ENCODE measurements around the gene THOC1. TPM values are rescaled to one million over a fixed set of nuclear protein-coding genes. Genes with fewer than 3 reads are reported as not detected.

The THOC1 gene
- total and polyA plus RNA-seq, 12 donors, result 7.7 to 64.3 (median 10.0) TPM

GRCh38 chr18:225745-226144 is 42.1 kb downstream of the THOC1 start:
- Histone ChIP-seq H3K36me3 (peaks cover 0 to 82% (median 22%) of the 10 kb centered on the region in 9 donors), H3K4me1 (no peaks in the 10 kb centered on the region), H3K27ac (no peak overlapping the region), H3K4me3 (no peak overlapping the region), H3K9me3 (no peaks in the 10 kb centered on the region), H3K27me3 (no peaks in the 10 kb centered on the region)
- no peak for ATAC-seq
- no peak for DNase-seq
- intact Hi-C loops (cut with DNase I), result no loop called here
- no peak for TF ChIP-seq CTCF (IDR thresholded peaks at IDR 0.05)
- WGBS, 2 donors, result 95 to 96% methylated on average over 4 of the region's 4 CpGs

DNA sequence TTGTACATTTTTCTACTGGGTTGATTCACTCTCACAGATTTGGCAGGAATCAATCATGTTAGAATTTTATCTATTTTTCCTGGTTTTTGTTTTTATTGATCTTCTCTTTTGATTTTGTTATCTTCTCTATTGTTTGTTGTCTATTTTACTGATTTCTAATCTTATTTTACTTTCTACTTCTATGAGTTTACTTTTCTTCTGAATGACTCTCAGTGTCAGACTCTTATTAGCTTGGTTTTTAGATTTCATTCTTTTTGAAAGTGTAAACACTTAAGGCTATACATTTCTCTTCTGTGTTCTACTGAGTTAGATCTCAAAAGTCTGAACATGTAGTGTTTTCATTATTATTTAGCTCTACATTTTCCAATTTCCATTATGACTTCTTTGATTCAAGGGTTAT is 47.1 kb downstream of the THOC1 start:
- DNase-seq, result no peak
- H3K36me3 ChIP-seq, result peaks cover 0 to 93% (median 48%) of the 10 kb centered on the region in 9 donors
- H3K4me1 ChIP-seq, result no peaks in the 10 kb centered on the region
- no peaks in the 10 kb centered on the region for H3K27me3 ChIP-seq
- no peak for ATAC-seq
- no peak overlapping the region for H3K4me3 ChIP-seq
- no peaks in the 10 kb centered on the region for H3K9me3 ChIP-seq
- no peak overlapping the region for H3K27ac ChIP-seq
- no peak for TF ChIP-seq CTCF (IDR thresholded peaks at IDR 0.05)
- intact Hi-C loops (cut with DNase I), result no loop called here

- H3K4me3 ChIP-seq, result no peak overlapping the region
- DNase-seq (no peak), ATAC-seq (no peak)
- TF ChIP-seq CTCF (IDR thresholded peaks at IDR 0.05), result no peak
- H3K27me3 ChIP-seq, result no peaks in the 10 kb centered on the region
- H3K36me3 ChIP-seq, result peaks cover 0 to 93% (median 56%) of the 10 kb centered on the region in 9 donors
- no peaks in the 10 kb centered on the region for H3K4me1 ChIP-seq
- intact Hi-C loops (cut with DNase I), result no loop called here
- 90 to 93% methylated on average over 5 of the region's 5 CpGs for WGBS, 2 donors
- no peaks in the 10 kb centered on the region for H3K9me3 ChIP-seq
- H3K27ac ChIP-seq, result no peak overlapping the region
Observed at GRCh38 chr18:217532-218336, 50.1 kb downstream of the THOC1 start.

GRCh38 chr18:215448-216010 is 52.3 kb downstream of the THOC1 start:
- TF ChIP-seq CTCF (IDR thresholded peaks at IDR 0.05), result no peak
- 85 to 90% methylated on average over 5 of the region's 5 CpGs for WGBS, 2 donors
- peaks cover 0 to 95% (median 72%) of the 10 kb centered on the region in 9 donors for H3K36me3 ChIP-seq
- no peak for ATAC-seq
- H3K4me3 ChIP-seq, result no peak overlapping the region
- no peaks in the 10 kb centered on the region for H3K4me1 ChIP-seq
- H3K9me3 ChIP-seq, result no peaks in the 10 kb centered on the region
- intact Hi-C loops (cut with DNase I), result no loop called here
- no peak for DNase-seq
- H3K27ac ChIP-seq, result no peak overlapping the region
- no peaks in the 10 kb centered on the region for H3K27me3 ChIP-seq
